ENCODE results near the gene ABLIM1.

- TF ChIP-seq CTCF (IDR thresholded peaks at IDR 0.05; ENCODE audit: insufficient read depth, low read depth, low read length): no peak
- TF ChIP-seq EZH2 (IDR thresholded peaks at IDR 0.05; ENCODE audit: insufficient read depth, low read length): no peak
These were observed 16.3 kb upstream of the ABLIM1 start for GRCh38 chr10:114674346-114674745.
